Panc1 (cell line): ENCODE results near the gene RGS3. TPM values are rescaled to one million over a fixed set of nuclear protein-coding genes. Genes with fewer than 3 reads are reported as not detected.

Experiments used
- ATAC-seq: fragments of 200-7000 bp; cut with Tn5 transposase; 2 replicates; pipeline ENCODE4 v1.9.1; 2020; ENCODE audit warnings: mild to moderate bottlenecking, moderate library complexity
- BruUV-seq: library from RNA; stranded (reverse); fragments of 400-500 nt; replicated peaks from 2 replicates; lab custom pipeline; 2021; lab: Mats Ljungman, UMichigan
- CTCF ChIA-PET: fragments of 300-600 bp; sonication (Branson Sonifier 250); formaldehyde crosslinking; loops from one replicate; lab custom pipeline; 2022; ENCODE audit warnings: antibody characterized with exemption; lab: Charles Lee
- POLR2A ChIA-PET: fragments of 300-600 bp; sonication (Branson Sonifier 250); formaldehyde crosslinking; loops from one replicate; lab custom pipeline; 2022; ENCODE audit warnings: antibody characterized with exemption; lab: Charles Lee
- DNase-seq: peaks from one replicate; pipeline ENCODE4 v3.0.0-alpha.2; 2010; ENCODE audit warnings: low read depth, low spot score
- H3K27ac ChIP-seq: 2 replicates; pipeline ENCODE4 v1.5.1; 2011; ENCODE audit warnings: mild to moderate bottlenecking, low read length, inconsistent platforms
- H3K27me3 ChIP-seq: fragments of 200-500 bp; sonication (Bioruptor generic); 2 replicates; pipeline ENCODE4 v1.6.0; 2014; ENCODE audit warnings: low read length, inconsistent platforms; ENCODE audit not compliant: control insufficient read depth, insufficient read depth
- H3K36me3 ChIP-seq: fragments of 200-500 bp; sonication (Bioruptor generic); 2 replicates; pipeline ENCODE4 v1.5.1; 2014; ENCODE audit warnings: inconsistent platforms, mild to moderate bottlenecking, low read length, moderate library complexity; ENCODE audit not compliant: control insufficient read depth, insufficient read depth
- H3K4me1 ChIP-seq: 2 replicates; pipeline ENCODE4 v1.5.1; 2011; ENCODE audit warnings: inconsistent platforms, mild to moderate bottlenecking, low read length, moderate library complexity; ENCODE audit not compliant: control insufficient read depth, insufficient read depth
- H3K4me3 ChIP-seq, 2 experiments: 2 replicates each; pipeline ENCODE4 v1.5.1; 2011 to 2012; ENCODE audit warnings: low read depth in 2 of 2, low read length in 2 of 2, mild to moderate bottlenecking in 2 of 2, inconsistent platforms in 1 of 2, moderate library complexity in 1 of 2
- H3K9me3 ChIP-seq: fragments of 200-500 bp; sonication (Bioruptor generic); 2 replicates; pipeline ENCODE4 v1.5.1; 2014; ENCODE audit warnings: low read depth, mild to moderate bottlenecking, inconsistent platforms, low read length, moderate library complexity; ENCODE audit not compliant: control insufficient read depth, insufficient read depth
- POLR2AphosphoS5 ChIP-seq: IDR thresholded peaks from 2 replicates; pipeline ENCODE4 v1.6.1; 2012; ENCODE audit warnings: mild to moderate bottlenecking, low read depth, low read length, moderate library complexity
- REST ChIP-seq, 2 experiments: IDR thresholded peaks; 2 replicates each; pipeline ENCODE4 v1.6.1; 2011 to 2012; ENCODE audit warnings: low read depth in 2 of 2, control low read depth in 1 of 2, low read length in 1 of 2, mild to moderate bottlenecking in 1 of 2, moderate library complexity in 1 of 2; ENCODE audit not compliant: insufficient read depth in 1 of 2
- SIN3A ChIP-seq: IDR thresholded peaks from 2 replicates; pipeline ENCODE4 v1.6.1; 2012; ENCODE audit warnings: low read depth, mild to moderate bottlenecking, low read length, moderate library complexity, borderline replicate concordance; ENCODE audit not compliant: insufficient read depth
- TCF7L2 ChIP-seq: IDR thresholded peaks from 2 replicates; pipeline ENCODE4 v1.6.1; 2011; ENCODE audit warnings: mild to moderate bottlenecking, low read depth, low read length, inconsistent platforms
- in situ Hi-C: cut with HindIII; loops from 2 replicates; pipeline ENCODE4 v1.10.0; 2016; ENCODE audit warnings: low sequenced_read_pairs, low pct_unique_long_range_greater_than_20kb
- intact Hi-C: fragments of 100-400 bp; cut with micrococcal nuclease; formaldehyde crosslinking; loops from one replicate; pipeline ENCODE4 v1.10.0; 2022; ENCODE audit not compliant: unreplicated experiment
- total RNA-seq: library from RNA; stranded (reverse); gene quantifications from one replicate; pipeline ENCODE4 v1.2.1, GENCODE V29; 2021; ENCODE audit not compliant: unreplicated experiment
- TF ChIP-seq, protein P1 (sequence below): fragments of 450-650 bp; IDR thresholded peaks from 2 replicates; pipeline ENCODE4 v1.5.1; 2017; ENCODE audit warnings: mild to moderate bottlenecking

RGS3 gene
- total RNA-seq, 1 experiment from 2014 or later = 15.1 TPM

DNA sequence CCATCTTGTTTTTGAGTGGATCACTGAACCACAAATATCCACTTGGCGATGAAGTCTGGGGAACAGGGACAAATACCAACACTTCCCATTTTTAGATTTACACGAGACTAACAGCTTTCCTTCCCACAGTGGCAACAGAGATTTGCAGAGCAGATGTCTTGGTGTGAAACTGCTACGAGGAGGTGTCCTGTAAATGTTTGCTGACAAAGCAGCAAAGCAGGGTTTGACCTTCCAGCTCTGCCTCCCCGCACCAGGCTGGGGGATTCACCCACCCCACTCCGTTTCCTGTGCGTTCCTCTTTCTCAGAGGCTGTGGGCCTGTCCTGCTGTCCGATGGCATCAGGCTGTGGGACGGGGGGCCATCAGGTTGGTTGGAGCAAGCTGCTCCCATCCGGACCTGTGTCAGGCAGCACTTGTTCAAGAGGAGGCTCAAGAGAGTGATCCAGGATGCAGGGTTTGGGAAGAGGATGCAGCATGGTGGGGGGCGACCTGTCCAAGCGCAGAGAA, 693 bp upstream of the RGS3 start:
- BruUV-seq = no TSS peak
- POLR2A ChIA-PET = no interaction called here
- intact Hi-C loops = no loop called here

GRCh38 chr9:113464286-113464660, 746 bp downstream of the RGS3 start:
- Histone ChIP-seq H3K27me3 (no peaks in the 10 kb centered on the region), H3K27ac (peak overlapping the region; percentile 71), H3K36me3 (peaks cover 3% of the 10 kb centered on the region; the same call in 1 of the 2 replicates), H3K4me1 (peaks cover 22% of the 10 kb centered on the region), H3K4me3 (peak overlapping the region; percentile 44 to 57), H3K9me3 (no peaks in the 10 kb centered on the region)
- DNase-seq (no peak), ATAC-seq (no peak)
- ChIA-PET POLR2A (no interaction called here), CTCF (no interaction called here)
- intact Hi-C loops (no loop called here), in situ Hi-C loops (no loop called here)
- BruUV-seq = no TSS peak
- TF ChIP-seq TCF7L2 (no peak), SIN3A (no peak), POLR2AphosphoS5 (no peak), REST (IDR thresholded peaks at IDR 0.05; ENCODE audit: insufficient read depth in 1 of 2, low read depth in 2 of 2, low read length in 1 of 2) (no peak)
- TF ChIP-seq, protein P1, sequence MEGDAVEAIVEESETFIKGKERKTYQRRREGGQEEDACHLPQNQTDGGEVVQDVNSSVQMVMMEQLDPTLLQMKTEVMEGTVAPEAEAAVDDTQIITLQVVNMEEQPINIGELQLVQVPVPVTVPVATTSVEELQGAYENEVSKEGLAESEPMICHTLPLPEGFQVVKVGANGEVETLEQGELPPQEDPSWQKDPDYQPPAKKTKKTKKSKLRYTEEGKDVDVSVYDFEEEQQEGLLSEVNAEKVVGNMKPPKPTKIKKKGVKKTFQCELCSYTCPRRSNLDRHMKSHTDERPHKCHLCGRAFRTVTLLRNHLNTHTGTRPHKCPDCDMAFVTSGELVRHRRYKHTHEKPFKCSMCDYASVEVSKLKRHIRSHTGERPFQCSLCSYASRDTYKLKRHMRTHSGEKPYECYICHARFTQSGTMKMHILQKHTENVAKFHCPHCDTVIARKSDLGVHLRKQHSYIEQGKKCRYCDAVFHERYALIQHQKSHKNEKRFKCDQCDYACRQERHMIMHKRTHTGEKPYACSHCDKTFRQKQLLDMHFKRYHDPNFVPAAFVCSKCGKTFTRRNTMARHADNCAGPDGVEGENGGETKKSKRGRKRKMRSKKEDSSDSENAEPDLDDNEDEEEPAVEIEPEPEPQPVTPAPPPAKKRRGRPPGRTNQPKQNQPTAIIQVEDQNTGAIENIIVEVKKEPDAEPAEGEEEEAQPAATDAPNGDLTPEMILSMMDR = no peak

More for the DNA sequence above, 693 bp upstream of the RGS3 start:
- DNase-seq (no peak), ATAC-seq (no peak)
- peak overlapping the region; percentile 59 for H3K27ac ChIP-seq
- no peaks in the 10 kb centered on the region for H3K9me3 ChIP-seq
- peaks cover 22% of the 10 kb centered on the region for H3K4me1 ChIP-seq
- H3K27me3 ChIP-seq = no peaks in the 10 kb centered on the region
- H3K4me3 ChIP-seq = peak overlapping the region; percentile 44 to 57; a peak in 3 of 4 replicates
- TF ChIP-seq POLR2AphosphoS5 (no peak), TCF7L2 (no peak), REST (IDR thresholded peaks at IDR 0.05; ENCODE audit: insufficient read depth in 1 of 2, low read depth in 2 of 2, low read length in 1 of 2) (no peak), SIN3A (no peak)
- TF ChIP-seq, protein P1 = no peak
- in situ Hi-C loops = no loop called here
- CTCF ChIA-PET = interaction anchor here (0.6 kb wide), 1 partner anchor 166 kb away, joined by 4 read pairs; no protein-coding TSS in a partner anchor
- H3K36me3 ChIP-seq = peaks cover 3% of the 10 kb centered on the region; the same call in 1 of the 2 replicates
